ENCODE measurements around the gene RAD51B. TPM values are rescaled to one million over a fixed set of nuclear protein-coding genes. Genes with fewer than 3 reads are reported as not detected.

RAD51B gene
- total and polyA plus RNA-seq, 2 experiments from 2014 or later = 10.1 to 18.0 TPM

DNA sequence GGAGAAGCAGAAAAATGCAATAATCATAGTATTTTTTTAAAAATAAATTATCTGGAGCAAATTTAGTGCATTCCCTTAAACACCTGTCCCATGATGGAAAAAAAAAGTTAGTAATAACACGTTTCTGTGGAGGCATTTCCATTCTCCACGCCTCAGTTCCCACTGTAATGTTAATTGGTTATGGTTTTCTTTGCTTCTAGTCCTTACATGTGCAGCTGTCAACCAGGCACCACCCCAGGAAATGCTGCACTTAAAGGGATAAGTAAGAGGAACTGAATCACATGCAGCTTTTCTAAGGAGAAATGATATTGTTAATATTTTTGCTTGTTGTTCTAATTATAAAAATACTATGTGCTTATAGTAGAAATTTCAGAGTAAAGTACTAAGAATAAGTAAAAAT is 733.0 kb downstream of the RAD51B start:
- Histone ChIP-seq H3K9me3 (ENCODE audit: low read depth) (no peaks in the 10 kb centered on the region), H3K36me3 (replicated peaks; ENCODE audit: insufficient read depth, low read depth) (no peaks in the 10 kb centered on the region), H3K4me3 (no peak overlapping the region), H2AFZ (no peak overlapping the region), H3K27ac (peak overlapping the region; percentile 90), H3K79me2 (no peaks in the 10 kb centered on the region), H4K20me1 (ENCODE audit: insufficient read depth, poor library complexity, severe bottlenecking) (no peaks in the 10 kb centered on the region), H3K4me2 (no peak overlapping the region), H3K27me3 (no peaks in the 10 kb centered on the region), H3K9me2 (replicated peaks; ENCODE audit: insufficient read depth) (no peaks in the 10 kb centered on the region), H3K4me1 (ENCODE audit: insufficient read depth) (peaks cover 39% of the 10 kb centered on the region)
- no peak for DNase-seq (ENCODE audit: low spot score)
- 79% methylated on average over 2 of the region's 2 CpGs for WGBS (ENCODE audit: low lambda C conversion rate, missing lambda C conversion rate)
- TF ChIP-seq, protein P1, sequence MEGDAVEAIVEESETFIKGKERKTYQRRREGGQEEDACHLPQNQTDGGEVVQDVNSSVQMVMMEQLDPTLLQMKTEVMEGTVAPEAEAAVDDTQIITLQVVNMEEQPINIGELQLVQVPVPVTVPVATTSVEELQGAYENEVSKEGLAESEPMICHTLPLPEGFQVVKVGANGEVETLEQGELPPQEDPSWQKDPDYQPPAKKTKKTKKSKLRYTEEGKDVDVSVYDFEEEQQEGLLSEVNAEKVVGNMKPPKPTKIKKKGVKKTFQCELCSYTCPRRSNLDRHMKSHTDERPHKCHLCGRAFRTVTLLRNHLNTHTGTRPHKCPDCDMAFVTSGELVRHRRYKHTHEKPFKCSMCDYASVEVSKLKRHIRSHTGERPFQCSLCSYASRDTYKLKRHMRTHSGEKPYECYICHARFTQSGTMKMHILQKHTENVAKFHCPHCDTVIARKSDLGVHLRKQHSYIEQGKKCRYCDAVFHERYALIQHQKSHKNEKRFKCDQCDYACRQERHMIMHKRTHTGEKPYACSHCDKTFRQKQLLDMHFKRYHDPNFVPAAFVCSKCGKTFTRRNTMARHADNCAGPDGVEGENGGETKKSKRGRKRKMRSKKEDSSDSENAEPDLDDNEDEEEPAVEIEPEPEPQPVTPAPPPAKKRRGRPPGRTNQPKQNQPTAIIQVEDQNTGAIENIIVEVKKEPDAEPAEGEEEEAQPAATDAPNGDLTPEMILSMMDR (IDR thresholded peaks at IDR 0.05; ENCODE audit: poor library complexity) = no peak
- no peak for TF ChIP-seq EZH2phosphoT487 (IDR thresholded peaks at IDR 0.05; ENCODE audit: low read depth, severe bottlenecking, unreplicated experiment)
- TF ChIP-seq EZH2 (IDR thresholded peaks at IDR 0.05; ENCODE audit: borderline replicate concordance) = no peak

DNA sequence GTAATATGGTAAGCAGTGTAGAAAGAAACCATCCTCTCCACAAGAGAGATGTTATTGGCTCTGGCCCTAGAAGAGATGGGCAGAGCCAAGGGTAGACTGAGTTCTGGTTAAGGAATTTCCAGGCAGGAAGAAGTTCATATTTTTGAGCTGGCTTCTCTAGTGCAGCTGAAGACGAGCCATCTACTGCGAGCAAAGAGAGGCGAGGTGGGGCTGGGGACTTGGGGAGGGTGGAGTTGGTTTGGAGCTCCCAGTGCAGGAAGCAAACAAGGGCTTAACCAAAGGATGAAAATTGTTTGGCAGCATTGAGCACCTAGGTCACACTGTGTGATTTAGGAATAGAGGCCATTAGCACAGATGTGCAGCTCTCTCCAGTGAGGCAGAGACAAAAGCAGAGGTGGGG is 733.7 kb downstream of the RAD51B start:
- 86% methylated on average over 3 of the region's 3 CpGs for WGBS (ENCODE audit: low lambda C conversion rate, missing lambda C conversion rate)
- Histone ChIP-seq H3K4me3 (no peak overlapping the region), H4K20me1 (ENCODE audit: insufficient read depth, poor library complexity, severe bottlenecking) (no peaks in the 10 kb centered on the region), H3K9me3 (ENCODE audit: low read depth) (no peaks in the 10 kb centered on the region), H3K27ac (peak overlapping the region; percentile 14), H3K36me3 (replicated peaks; ENCODE audit: insufficient read depth, low read depth) (no peaks in the 10 kb centered on the region), H3K4me1 (ENCODE audit: insufficient read depth) (peaks cover 34% of the 10 kb centered on the region), H3K4me2 (no peak overlapping the region), H3K79me2 (no peaks in the 10 kb centered on the region), H2AFZ (no peak overlapping the region), H3K27me3 (no peaks in the 10 kb centered on the region), H3K9me2 (replicated peaks; ENCODE audit: insufficient read depth) (no peaks in the 10 kb centered on the region)
- no peak for DNase-seq (ENCODE audit: low spot score)
- TF ChIP-seq, protein P1 (IDR thresholded peaks at IDR 0.05; ENCODE audit: poor library complexity) = no peak
- TF ChIP-seq EZH2phosphoT487 (IDR thresholded peaks at IDR 0.05; ENCODE audit: low read depth, severe bottlenecking, unreplicated experiment) (no peak), EZH2 (IDR thresholded peaks at IDR 0.05; ENCODE audit: borderline replicate concordance) (no peak)

DNA sequence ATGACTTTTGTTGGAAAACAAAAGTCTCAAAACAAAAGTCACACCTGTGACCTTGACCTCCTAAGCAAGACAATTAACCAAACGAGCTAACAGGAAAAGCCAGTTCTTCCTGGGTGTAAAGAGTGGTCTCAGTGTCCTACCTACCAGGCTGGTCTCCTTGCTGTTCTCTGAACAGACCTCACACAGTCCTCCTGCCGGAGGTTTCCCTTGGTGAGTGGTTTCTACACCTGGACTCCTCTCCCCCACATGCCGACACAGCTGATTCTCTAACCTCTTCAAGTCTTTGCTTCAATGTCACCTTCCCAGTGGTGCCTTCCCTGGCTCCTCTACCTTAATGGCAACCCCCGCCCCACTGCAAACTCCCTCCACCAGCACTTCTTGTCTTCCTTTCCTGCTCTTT is 734.7 kb downstream of the RAD51B start:
- 69% methylated on average over 4 of the region's 4 CpGs for WGBS (ENCODE audit: low lambda C conversion rate, missing lambda C conversion rate)
- TF ChIP-seq EZH2phosphoT487 (IDR thresholded peaks at IDR 0.05; ENCODE audit: low read depth, severe bottlenecking, unreplicated experiment) (no peak), EZH2 (IDR thresholded peaks at IDR 0.05; ENCODE audit: borderline replicate concordance) (no peak)
- no peak overlapping the region for H3K4me3 ChIP-seq
- no peak for DNase-seq (ENCODE audit: low spot score)
- H3K4me2 ChIP-seq = no peak overlapping the region
- no peaks in the 10 kb centered on the region for H3K79me2 ChIP-seq
- H3K9me2 ChIP-seq (replicated peaks; ENCODE audit: insufficient read depth) = no peaks in the 10 kb centered on the region
- H3K27me3 ChIP-seq = no peaks in the 10 kb centered on the region
- H2AFZ ChIP-seq = no peak overlapping the region
- no peaks in the 10 kb centered on the region for H3K36me3 ChIP-seq (replicated peaks; ENCODE audit: insufficient read depth, low read depth)
- peaks cover 26% of the 10 kb centered on the region for H3K4me1 ChIP-seq (ENCODE audit: insufficient read depth)
- H4K20me1 ChIP-seq (ENCODE audit: insufficient read depth, poor library complexity, severe bottlenecking) = no peaks in the 10 kb centered on the region
- H3K27ac ChIP-seq = no peak overlapping the region
- H3K9me3 ChIP-seq (ENCODE audit: low read depth) = no peaks in the 10 kb centered on the region

DNA sequence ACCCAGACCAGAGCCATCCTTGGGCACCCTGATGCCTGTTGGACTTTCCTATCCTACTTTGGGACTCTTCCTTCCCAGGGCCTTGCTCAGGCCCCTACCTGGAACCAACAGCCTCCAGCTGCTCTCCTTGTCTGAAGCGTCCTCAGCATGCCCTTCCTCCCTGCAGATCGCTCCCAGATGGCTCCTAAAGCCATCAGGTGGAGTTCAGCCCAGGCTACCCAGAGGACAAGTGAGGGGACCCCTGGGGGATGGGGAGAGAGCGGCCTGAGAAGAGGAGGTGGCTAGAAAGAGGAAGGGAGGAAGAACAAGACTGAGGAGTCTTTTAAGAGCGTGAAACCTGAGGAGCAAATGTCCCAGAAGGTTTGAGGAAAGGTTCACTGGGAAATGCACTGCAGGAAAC is 736.7 kb downstream of the RAD51B start:
- H2AFZ ChIP-seq = no peak overlapping the region
- TF ChIP-seq EZH2 (IDR thresholded peaks at IDR 0.05; ENCODE audit: borderline replicate concordance) (no peak), EZH2phosphoT487 (IDR thresholded peaks at IDR 0.05; ENCODE audit: low read depth, severe bottlenecking, unreplicated experiment) (no peak)
- TF ChIP-seq, protein P1 (IDR thresholded peaks at IDR 0.05; ENCODE audit: poor library complexity) = no peak
- H3K4me2 ChIP-seq = no peak overlapping the region
- WGBS (ENCODE audit: low lambda C conversion rate, missing lambda C conversion rate) = 94% methylated on average over 4 of the region's 4 CpGs
- no peak overlapping the region for H3K27ac ChIP-seq
- no peak overlapping the region for H3K4me3 ChIP-seq
- peaks cover 8% of the 10 kb centered on the region for H3K4me1 ChIP-seq (ENCODE audit: insufficient read depth)
- H4K20me1 ChIP-seq (ENCODE audit: insufficient read depth, poor library complexity, severe bottlenecking) = no peaks in the 10 kb centered on the region
- DNase-seq (ENCODE audit: low spot score) = no peak
- no peaks in the 10 kb centered on the region for H3K79me2 ChIP-seq
- no peaks in the 10 kb centered on the region for H3K9me3 ChIP-seq (ENCODE audit: low read depth)
- no peaks in the 10 kb centered on the region for H3K9me2 ChIP-seq (replicated peaks; ENCODE audit: insufficient read depth)
- no peaks in the 10 kb centered on the region for H3K27me3 ChIP-seq
- H3K36me3 ChIP-seq (replicated peaks; ENCODE audit: insufficient read depth, low read depth) = no peaks in the 10 kb centered on the region

Data from hepatocyte (in vitro differentiated cells).